CD4-positive, alpha-beta T cell treated with Interleukin-15 for 1 hour (primary cell): ENCODE measurements around the gene SEMA3G.

Source experiments
- DNase-seq: peaks from one replicate; pipeline ENCODE4 v3.0.0-alpha.2; 2020

The SEMA3G gene

GRCh38 chr3:52407779-52408178 lies 37.1 kb downstream of the SEMA3G start:
- DNase-seq, result no peak

- DNase-seq, result peak; percentile 11
Observed at GRCh38 chr3:52406791-52407510, 38.0 kb downstream of the SEMA3G start.

- DNase-seq, result peak; percentile 8
Observed at GRCh38 chr3:52406231-52406661, 38.7 kb downstream of the SEMA3G start.

GRCh38 chr3:52405601-52406110 lies 39.2 kb downstream of the SEMA3G start:
- DNase-seq, result no peak

GRCh38 chr3:52405066-52405465 lies 39.8 kb downstream of the SEMA3G start:
- DNase-seq, result peak; percentile 8

GRCh38 chr3:52404391-52404790 lies 40.5 kb downstream of the SEMA3G start:
- DNase-seq, result peak; percentile 13

GRCh38 chr3:52403955-52404354 lies 40.9 kb downstream of the SEMA3G start:
- DNase-seq, result peak; percentile 15

GRCh38 chr3:52403271-52403841 lies 41.5 kb downstream of the SEMA3G start:
- peak; percentile 7 for DNase-seq

GRCh38 chr3:52402706-52403270 lies 42.1 kb downstream of the SEMA3G start:
- DNase-seq, result peak; percentile 11

GRCh38 chr3:52402101-52402521 lies 42.8 kb downstream of the SEMA3G start:
- DNase-seq, result peak; percentile 4

- DNase-seq, result no peak
Observed at GRCh38 chr3:52401551-52401950, 43.4 kb downstream of the SEMA3G start.

GRCh38 chr3:52401021-52401420 lies 43.9 kb downstream of the SEMA3G start:
- peak; percentile 11 for DNase-seq

GRCh38 chr3:52400275-52400793 lies 44.6 kb downstream of the SEMA3G start:
- DNase-seq, result no peak

- no peak for DNase-seq
Observed at GRCh38 chr3:52399593-52399992, 45.3 kb downstream of the SEMA3G start.

GRCh38 chr3:52399131-52399530 lies 45.8 kb downstream of the SEMA3G start:
- no peak for DNase-seq

GRCh38 chr3:52398670-52399081 lies 46.2 kb downstream of the SEMA3G start:
- DNase-seq, result no peak

GRCh38 chr3:52397676-52398399 lies 47.1 kb downstream of the SEMA3G start:
- no peak for DNase-seq

GRCh38 chr3:52396907-52397591 lies 47.9 kb downstream of the SEMA3G start:
- DNase-seq, result no peak

GRCh38 chr3:52396011-52396906 lies 48.6 kb downstream of the SEMA3G start:
- no peak for DNase-seq

GRCh38 chr3:52395503-52395865 lies 49.4 kb downstream of the SEMA3G start:
- DNase-seq, result no peak

- no peak for DNase-seq
Observed at GRCh38 chr3:52394751-52395502, 50.0 kb downstream of the SEMA3G start.
